ENCODE measurements around the gene HIPK2. TPM values are rescaled to one million over a fixed set of nuclear protein-coding genes. Genes with fewer than 3 reads are reported as not detected.

Gene HIPK2
- total RNA-seq, 3 donors from 2014 or later (not counting 1 experiment from before 2014, with no cell fraction given) = 127 to 145 (median 144) TPM

GRCh38 chr7:139540203-139540602 is 237.6 kb downstream of the HIPK2 start:
- ATAC-seq = no peak
- Histone ChIP-seq H3K9me3 (ENCODE audit: control insufficient read depth, insufficient read depth, low read length) (no peaks in the 10 kb centered on the region), H3K27me3 (ENCODE audit: control insufficient read depth, insufficient read depth, low read length) (peaks cover 2% of the 10 kb centered on the region), H3K4me1 (ENCODE audit: control insufficient read depth, insufficient read depth, low read length) (no peaks in the 10 kb centered on the region), H3K36me3 (ENCODE audit: control insufficient read depth, insufficient read depth, low read length) (no peaks in the 10 kb centered on the region), H3K4me3 (ENCODE audit: low read length) (no peak overlapping the region), H3K27ac (ENCODE audit: low read length) (no peak overlapping the region)
- intact Hi-C loops (cut with micrococcal nuclease) = no loop called here
- H3K4me3 Mint-ChIP-seq = no peak overlapping the region
- no peaks in the 10 kb centered on the region for H3K9me3 Mint-ChIP-seq
- H3K36me3 Mint-ChIP-seq = no peaks in the 10 kb centered on the region
- H3K4me1 Mint-ChIP-seq = no peaks in the 10 kb centered on the region
- H3K27ac Mint-ChIP-seq = no peak overlapping the region
- no peak for TF ChIP-seq CTCF (IDR thresholded peaks at IDR 0.05)
- WGBS (ENCODE audit: insufficient coverage) = 79% methylated on average over 12 of the region's 12 CpGs
- DNase-seq = no peak
- peaks cover 0 to 3% of the 10 kb centered on the region in 2 donors for H3K27me3 Mint-ChIP-seq (ENCODE audit: low read depth in 2 of 2)

GRCh38 chr7:139538881-139539635 is 238.7 kb downstream of the HIPK2 start:
- intact Hi-C loops (cut with micrococcal nuclease) = no loop called here
- no peaks in the 10 kb centered on the region for H3K4me1 Mint-ChIP-seq

GRCh38 chr7:139536152-139536551 is 241.6 kb downstream of the HIPK2 start:
- intact Hi-C loops (cut with micrococcal nuclease) = no loop called here
- no peak overlapping the region for H3K27ac ChIP-seq (ENCODE audit: low read length)
- no peaks in the 10 kb centered on the region for H3K36me3 ChIP-seq (ENCODE audit: control insufficient read depth, insufficient read depth, low read length)
- Mint-ChIP-seq H3K4me1 (no peaks in the 10 kb centered on the region), H3K4me3 (no peak overlapping the region), H3K9me3 (no peaks in the 10 kb centered on the region), H3K36me3 (no peaks in the 10 kb centered on the region), H3K27ac (no peak overlapping the region), H3K27me3 (ENCODE audit: low read depth in 2 of 2) (peaks cover 10 to 13% of the 10 kb centered on the region in 2 donors)
- no peak for TF ChIP-seq CTCF (IDR thresholded peaks at IDR 0.05)
- WGBS (ENCODE audit: insufficient coverage) = 94% methylated on average over 6 of the region's 8 CpGs
- ATAC-seq = no peak
- no peaks in the 10 kb centered on the region for H3K27me3 ChIP-seq (ENCODE audit: control insufficient read depth, insufficient read depth, low read length)
- no peaks in the 10 kb centered on the region for H3K9me3 ChIP-seq (ENCODE audit: control insufficient read depth, insufficient read depth, low read length)
- DNase-seq = no peak
- H3K4me3 ChIP-seq (ENCODE audit: low read length) = no peak overlapping the region
- no peaks in the 10 kb centered on the region for H3K4me1 ChIP-seq (ENCODE audit: control insufficient read depth, insufficient read depth, low read length)

More at GRCh38 chr7:139538881-139539635, 238.7 kb downstream of the HIPK2 start:
- no peak overlapping the region for H3K4me3 Mint-ChIP-seq
- no peaks in the 10 kb centered on the region for H3K36me3 Mint-ChIP-seq
- Histone ChIP-seq H3K27me3 (ENCODE audit: control insufficient read depth, insufficient read depth, low read length) (no peaks in the 10 kb centered on the region), H3K4me3 (ENCODE audit: low read length) (no peak overlapping the region), H3K27ac (ENCODE audit: low read length) (no peak overlapping the region), H3K36me3 (ENCODE audit: control insufficient read depth, insufficient read depth, low read length) (no peaks in the 10 kb centered on the region), H3K9me3 (ENCODE audit: control insufficient read depth, insufficient read depth, low read length) (no peaks in the 10 kb centered on the region), H3K4me1 (ENCODE audit: control insufficient read depth, insufficient read depth, low read length) (no peaks in the 10 kb centered on the region)
- 95% methylated on average over 8 of the region's 8 CpGs for WGBS (ENCODE audit: insufficient coverage)
- no peaks in the 10 kb centered on the region for H3K9me3 Mint-ChIP-seq
- no peak for TF ChIP-seq CTCF (IDR thresholded peaks at IDR 0.05)
- DNase-seq = no peak
- peaks cover 3 to 5% of the 10 kb centered on the region in 2 donors for H3K27me3 Mint-ChIP-seq (ENCODE audit: low read depth in 2 of 2)
- no peak for ATAC-seq
- H3K27ac Mint-ChIP-seq = no peak overlapping the region

Data from natural killer cell (primary cell).